Measurements from ENCODE around the gene SLC25A4. TPM values are rescaled to one million over a fixed set of nuclear protein-coding genes. Genes with fewer than 3 reads are reported as not detected.

SLC25A4 gene
- total RNA-seq, 6 donors from 2014 or later = 11.5 to 46.1 (median 30.1) TPM

DNA sequence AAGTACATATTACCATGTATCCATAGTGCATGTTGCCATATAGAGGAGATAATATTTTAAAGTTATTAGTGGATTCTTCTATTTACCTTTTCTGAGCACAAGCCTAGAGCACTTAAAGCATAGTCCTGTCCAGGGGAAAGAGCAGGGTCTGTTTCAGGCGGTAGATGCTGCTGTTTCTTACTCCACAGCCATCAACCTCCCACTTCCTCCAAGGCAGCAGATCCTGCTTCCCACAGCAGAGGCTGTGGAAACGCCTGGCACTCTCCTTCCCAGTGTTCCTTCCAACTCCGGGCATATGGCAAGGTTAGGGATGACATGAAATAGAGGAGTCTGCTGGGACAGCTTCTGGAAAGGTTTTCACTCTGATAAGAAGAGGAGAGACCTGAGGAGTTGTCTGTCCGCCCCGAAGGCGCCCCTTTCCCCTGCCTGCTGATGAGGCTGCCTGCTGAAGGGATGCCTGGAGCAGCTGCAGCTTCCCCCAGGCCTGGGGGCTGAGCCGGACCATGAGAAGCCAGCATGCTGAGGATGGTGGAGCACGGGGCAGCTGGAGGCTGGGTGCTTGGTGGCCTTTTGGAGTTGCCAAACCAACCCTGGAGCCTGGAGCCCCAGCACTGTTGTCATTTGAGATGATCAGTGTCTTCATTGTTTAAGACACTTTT lies 43.9 kb upstream of the SLC25A4 start:
- H3K27ac ChIP-seq = no peak overlapping the region
- H3K4me3 ChIP-seq = no peak overlapping the region
- H3K36me3 ChIP-seq = no peaks in the 10 kb centered on the region
- H3K27me3 ChIP-seq = no peaks in the 10 kb centered on the region
- no peak for ATAC-seq (ENCODE audit: low FRiP score in 2 of 2)
- no peak for TF ChIP-seq POLR2AphosphoS5 (IDR thresholded peaks at IDR 0.05)
- WGBS, 2 donors = 52 to 60% methylated on average over 8 of the region's 8 CpGs
- no peaks in the 10 kb centered on the region for H3K4me1 ChIP-seq
- no peaks in the 10 kb centered on the region for H3K9me3 ChIP-seq
- DNase-seq = peak in 1 of 2 donors; percentile 50

DNA sequence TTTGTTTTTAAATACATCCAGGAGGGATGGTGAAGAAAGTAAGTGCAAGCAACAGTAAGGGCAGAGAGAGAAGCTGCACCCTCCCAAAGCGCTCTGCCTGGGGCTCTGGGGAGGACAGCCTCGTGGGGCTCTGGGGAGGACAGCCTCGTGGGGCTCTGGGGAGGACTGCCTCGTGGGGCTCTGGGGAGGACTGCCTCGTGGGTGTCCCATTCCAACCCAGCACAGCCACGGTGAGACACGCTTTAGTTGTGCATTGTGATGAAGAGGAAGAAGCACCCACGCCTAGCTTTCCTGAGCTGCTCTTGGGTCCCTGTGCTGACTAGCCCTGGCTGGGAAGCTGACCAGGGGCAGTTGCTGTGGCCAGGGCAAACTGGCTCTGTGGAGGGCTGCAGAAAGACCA lies 43.1 kb upstream of the SLC25A4 start:
- DNase-seq = peak in 1 of 2 donors; percentile 36
- 59 to 87% methylated on average over 7 to 8 of the region's 8 CpGs for WGBS, 2 donors

DNA sequence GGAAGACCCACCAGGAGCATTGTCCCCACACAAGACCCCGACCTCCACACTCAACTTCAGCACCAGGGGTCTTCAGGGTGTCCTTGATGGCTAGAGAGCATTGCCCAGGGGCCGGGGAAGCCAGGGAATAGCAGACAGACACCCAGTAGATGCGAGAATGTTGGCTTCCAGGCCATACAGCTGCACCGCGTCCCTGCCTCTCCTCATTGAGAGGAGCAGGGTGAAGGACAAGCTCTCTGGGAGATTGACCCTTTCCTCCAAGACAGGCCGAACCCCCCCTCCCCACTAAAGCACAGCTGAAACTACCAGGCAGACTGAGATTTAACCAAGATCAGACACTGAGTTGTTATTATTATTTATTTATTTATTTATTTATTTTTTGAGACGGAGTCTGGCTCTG lies 42.6 kb upstream of the SLC25A4 start:
- H3K27me3 ChIP-seq = no peaks in the 10 kb centered on the region
- DNase-seq (no peak), ATAC-seq (ENCODE audit: low FRiP score in 2 of 2) (no peak)
- no peaks in the 10 kb centered on the region for H3K36me3 ChIP-seq
- TF ChIP-seq EP300 (IDR thresholded peaks at IDR 0.05) (no peak), POLR2A (IDR thresholded peaks at IDR 0.05) (no peak), POLR2AphosphoS5 (IDR thresholded peaks at IDR 0.05) (no peak)
- TF ChIP-seq, protein P1, sequence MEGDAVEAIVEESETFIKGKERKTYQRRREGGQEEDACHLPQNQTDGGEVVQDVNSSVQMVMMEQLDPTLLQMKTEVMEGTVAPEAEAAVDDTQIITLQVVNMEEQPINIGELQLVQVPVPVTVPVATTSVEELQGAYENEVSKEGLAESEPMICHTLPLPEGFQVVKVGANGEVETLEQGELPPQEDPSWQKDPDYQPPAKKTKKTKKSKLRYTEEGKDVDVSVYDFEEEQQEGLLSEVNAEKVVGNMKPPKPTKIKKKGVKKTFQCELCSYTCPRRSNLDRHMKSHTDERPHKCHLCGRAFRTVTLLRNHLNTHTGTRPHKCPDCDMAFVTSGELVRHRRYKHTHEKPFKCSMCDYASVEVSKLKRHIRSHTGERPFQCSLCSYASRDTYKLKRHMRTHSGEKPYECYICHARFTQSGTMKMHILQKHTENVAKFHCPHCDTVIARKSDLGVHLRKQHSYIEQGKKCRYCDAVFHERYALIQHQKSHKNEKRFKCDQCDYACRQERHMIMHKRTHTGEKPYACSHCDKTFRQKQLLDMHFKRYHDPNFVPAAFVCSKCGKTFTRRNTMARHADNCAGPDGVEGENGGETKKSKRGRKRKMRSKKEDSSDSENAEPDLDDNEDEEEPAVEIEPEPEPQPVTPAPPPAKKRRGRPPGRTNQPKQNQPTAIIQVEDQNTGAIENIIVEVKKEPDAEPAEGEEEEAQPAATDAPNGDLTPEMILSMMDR (IDR thresholded peaks at IDR 0.05) = no peak
- H3K27ac ChIP-seq = no peak overlapping the region
- WGBS, 2 donors = 74 to 86% methylated on average over 6 to 7 of the region's 7 CpGs
- H3K9me3 ChIP-seq = no peaks in the 10 kb centered on the region
- H3K4me3 ChIP-seq = no peak overlapping the region
- H3K4me1 ChIP-seq = peaks cover 0 to 4% (median 0%) of the 10 kb centered on the region in 4 donors

More for the DNA sequence above, 43.1 kb upstream of the SLC25A4 start:
- H3K9me3 ChIP-seq = no peaks in the 10 kb centered on the region
- H3K36me3 ChIP-seq = no peaks in the 10 kb centered on the region
- ATAC-seq (ENCODE audit: low FRiP score in 2 of 2) = no peak
- no peak overlapping the region for H3K4me3 ChIP-seq
- H3K4me1 ChIP-seq = peaks cover 0 to 4% (median 0%) of the 10 kb centered on the region in 4 donors
- no peak overlapping the region for H3K27ac ChIP-seq
- no peaks in the 10 kb centered on the region for H3K27me3 ChIP-seq
- no peak for TF ChIP-seq EP300 (IDR thresholded peaks at IDR 0.05)
- TF ChIP-seq POLR2A (IDR thresholded peaks at IDR 0.05) = no peak
- TF ChIP-seq, protein P1 (IDR thresholded peaks at IDR 0.05) = no peak
- no peak for TF ChIP-seq POLR2AphosphoS5 (IDR thresholded peaks at IDR 0.05)

DNA sequence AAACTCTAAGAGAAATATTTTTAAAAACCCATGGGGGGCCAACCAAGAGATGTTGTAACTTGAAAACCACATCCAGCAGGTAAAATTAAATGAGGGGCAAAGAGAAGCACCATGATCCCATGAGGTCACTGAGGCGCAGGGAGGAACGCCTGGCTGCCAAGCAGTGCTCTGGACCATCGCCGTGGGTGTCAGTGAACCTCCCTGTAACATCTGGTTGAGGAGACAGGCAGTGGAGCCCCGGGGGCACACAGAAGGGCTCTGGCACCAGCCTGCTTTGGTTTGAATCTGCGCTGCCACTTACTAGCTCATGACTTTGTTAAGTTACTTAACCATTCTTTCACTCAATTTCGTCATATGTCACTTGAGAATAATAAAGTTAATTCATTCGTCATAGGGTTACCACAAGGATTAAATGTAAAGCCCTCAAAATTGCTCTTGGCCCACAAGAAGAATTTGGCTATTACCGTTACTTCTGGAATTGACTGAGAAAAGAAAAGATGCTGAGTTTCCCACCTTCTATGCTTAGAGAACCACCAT lies 41.6 kb upstream of the SLC25A4 start:
- WGBS, 2 donors = 85 to 86% methylated on average over 9 of the region's 9 CpGs
- no peak overlapping the region for H3K4me3 ChIP-seq
- ATAC-seq (ENCODE audit: low FRiP score in 2 of 2) (no peak), DNase-seq (peak in 1 of 2 donors; percentile 17)
- no peaks in the 10 kb centered on the region for H3K27me3 ChIP-seq
- no peak overlapping the region for H3K27ac ChIP-seq
- no peaks in the 10 kb centered on the region for H3K36me3 ChIP-seq
- no peak for TF ChIP-seq POLR2AphosphoS5 (IDR thresholded peaks at IDR 0.05)
- TF ChIP-seq, protein P1 (IDR thresholded peaks at IDR 0.05) = no peak
- no peak for TF ChIP-seq POLR2A (IDR thresholded peaks at IDR 0.05)
- TF ChIP-seq EP300 (IDR thresholded peaks at IDR 0.05) = no peak
- no peaks in the 10 kb centered on the region for H3K9me3 ChIP-seq
- peaks cover 0 to 4% (median 0%) of the 10 kb centered on the region in 4 donors for H3K4me1 ChIP-seq

DNA sequence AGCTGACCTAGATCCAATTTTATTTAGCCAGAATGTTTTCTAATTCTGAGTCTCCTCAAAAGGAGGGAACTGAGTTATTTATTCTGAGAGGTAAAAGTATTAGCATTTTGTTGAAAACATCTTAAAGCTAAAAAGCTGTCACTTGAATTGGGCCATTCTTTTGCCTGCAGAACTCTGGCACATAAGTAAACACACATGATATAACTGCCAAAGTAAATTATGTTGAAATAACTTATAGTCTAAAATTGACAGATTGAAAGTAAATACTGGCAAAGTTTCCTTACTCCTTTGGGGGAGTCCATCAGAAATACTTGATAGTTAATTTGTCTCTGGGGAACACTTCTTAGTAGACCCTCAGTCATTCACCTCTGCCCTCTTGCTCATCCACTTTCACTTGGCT lies 38.3 kb upstream of the SLC25A4 start:
- Histone ChIP-seq H3K36me3 (no peaks in the 10 kb centered on the region), H3K27me3 (no peaks in the 10 kb centered on the region), H3K9me3 (no peaks in the 10 kb centered on the region), H3K4me1 (peaks cover 0 to 8% (median 0%) of the 10 kb centered on the region in 4 donors), H3K4me3 (no peak overlapping the region), H3K27ac (peak overlapping the region in 1 of 4 donors; percentile 17)
- ATAC-seq (ENCODE audit: low FRiP score in 2 of 2) = no peak
- TF ChIP-seq, protein P1 (IDR thresholded peaks at IDR 0.05) = no peak
- no peak for TF ChIP-seq EP300 (IDR thresholded peaks at IDR 0.05)
- no peak for TF ChIP-seq POLR2A (IDR thresholded peaks at IDR 0.05)
- no peak for TF ChIP-seq POLR2AphosphoS5 (IDR thresholded peaks at IDR 0.05)
- no peak for DNase-seq
